ENCODE results near the gene RFX1. TPM values are rescaled to one million over a fixed set of nuclear protein-coding genes. Genes with fewer than 3 reads are reported as not detected.

Gene RFX1
- total and polyA plus RNA-seq, 2 experiments from 2014 or later, result 8.9 to 11.8 TPM

DNA sequence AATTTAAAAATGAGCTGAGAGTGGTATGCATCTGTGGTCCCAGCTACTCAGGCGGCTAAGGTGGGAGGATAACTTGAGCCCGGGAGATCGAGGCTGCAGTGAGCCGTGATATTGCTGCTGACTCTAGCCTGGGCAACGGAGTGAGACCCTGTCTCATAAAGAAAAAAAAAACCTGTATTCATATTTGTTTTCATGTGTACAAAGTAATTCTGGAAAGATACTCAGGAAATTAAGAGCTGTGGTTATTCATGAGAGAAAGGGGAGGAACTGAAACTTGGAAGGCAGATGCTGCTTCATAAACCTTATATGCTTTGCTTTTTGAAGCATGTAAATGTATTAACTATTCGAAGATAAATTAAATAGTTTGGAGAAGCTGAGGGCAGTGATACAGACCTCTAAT is 13.0 kb upstream of the RFX1 start (continued):
- TF ChIP-seq ZNF462 (CRISPR knock-in tag; IDR thresholded peaks at IDR 0.05) (no peak), EZH2 (IDR thresholded peaks at IDR 0.05; ENCODE audit: low read depth, unreplicated experiment) (no peak)

DNA sequence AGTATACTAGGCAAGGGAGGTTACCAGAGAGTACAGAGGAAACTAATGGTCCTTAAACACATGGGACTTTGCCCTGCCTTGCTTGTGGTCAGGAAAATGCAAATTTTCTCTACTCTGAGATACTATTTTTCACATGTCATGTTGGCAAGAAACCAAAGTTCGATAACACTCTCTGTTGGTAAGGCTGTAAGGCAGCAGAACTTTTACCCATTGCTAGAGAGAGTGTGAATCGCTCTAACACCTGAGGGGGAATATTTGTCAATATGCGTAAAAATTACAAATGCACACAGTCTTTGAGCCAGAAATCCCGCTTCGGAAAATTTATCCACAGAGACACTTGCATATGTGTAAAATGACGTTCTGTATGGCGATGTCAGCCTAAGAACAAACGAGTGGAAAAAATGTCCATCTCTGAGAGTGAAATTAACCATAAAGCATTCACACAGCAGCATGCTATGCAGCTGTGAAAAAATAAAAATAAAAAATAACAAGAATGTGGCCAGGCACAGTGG is 9.5 kb upstream of the RFX1 start:
- Mint-ChIP-seq H3K36me3 (ENCODE audit: low read depth) (no peaks in the 10 kb centered on the region), H3K4me1 (no peaks in the 10 kb centered on the region)
- TF ChIP-seq STAT1 (IDR thresholded peaks at IDR 0.05; ENCODE audit: unreplicated experiment) (no peak), ZNF114 (CRISPR knock-in tag; IDR thresholded peaks at IDR 0.05) (no peak), ZNF331 (CRISPR knock-in tag; IDR thresholded peaks at IDR 0.05; ENCODE audit: low read depth) (no peak), CREB1 (CRISPR knock-in tag; IDR thresholded peaks at IDR 0.05; ENCODE audit: low read depth) (no peak), NANOG (IDR thresholded peaks at IDR 0.05; ENCODE audit: borderline replicate concordance) (no peak), ZNF462 (CRISPR knock-in tag; IDR thresholded peaks at IDR 0.05) (no peak), JUNB (IDR thresholded peaks at IDR 0.05; ENCODE audit: unreplicated experiment) (no peak)
- TF ChIP-seq, protein P1, sequence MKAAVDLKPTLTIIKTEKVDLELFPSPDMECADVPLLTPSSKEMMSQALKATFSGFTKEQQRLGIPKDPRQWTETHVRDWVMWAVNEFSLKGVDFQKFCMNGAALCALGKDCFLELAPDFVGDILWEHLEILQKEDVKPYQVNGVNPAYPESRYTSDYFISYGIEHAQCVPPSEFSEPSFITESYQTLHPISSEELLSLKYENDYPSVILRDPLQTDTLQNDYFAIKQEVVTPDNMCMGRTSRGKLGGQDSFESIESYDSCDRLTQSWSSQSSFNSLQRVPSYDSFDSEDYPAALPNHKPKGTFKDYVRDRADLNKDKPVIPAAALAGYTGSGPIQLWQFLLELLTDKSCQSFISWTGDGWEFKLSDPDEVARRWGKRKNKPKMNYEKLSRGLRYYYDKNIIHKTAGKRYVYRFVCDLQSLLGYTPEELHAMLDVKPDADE (IDR thresholded peaks at IDR 0.05), result no peak

More for the DNA sequence above, 9.5 kb upstream of the RFX1 start:
- peaks cover 2% of the 10 kb centered on the region for H3K27me3 Mint-ChIP-seq (ENCODE audit: insufficient read depth, low read depth, poor library complexity)
- Histone ChIP-seq H3K27ac (ENCODE audit: low read depth) (no peak overlapping the region), H4K20me1 (replicated peaks; ENCODE audit: insufficient read depth) (no peaks in the 10 kb centered on the region), H3K79me2 (replicated peaks; ENCODE audit: insufficient read depth) (no peaks in the 10 kb centered on the region), H3K36me3 (ENCODE audit: insufficient read depth) (no peaks in the 10 kb centered on the region), H3K4me2 (no peak overlapping the region), H3K4me3 (no peak overlapping the region), H3F3A (replicated peaks; ENCODE audit: low read depth) (no peaks in the 10 kb centered on the region), H3K9me2 (ENCODE audit: insufficient read depth) (no peaks in the 10 kb centered on the region), H3K4me1 (ENCODE audit: insufficient read depth) (no peaks in the 10 kb centered on the region), H2AFZ (0 out of 2 replicates have a peak overlapping the region, but pooled peaks have one; percentile 47), H3K27me3 (ENCODE audit: insufficient read depth) (no peaks in the 10 kb centered on the region)
- no peak overlapping the region for H3K4me3 Mint-ChIP-seq
- DNase-seq (ENCODE audit: low spot score), result no peak
- ATAC-seq, result no peak
- H3K9me3 Mint-ChIP-seq, result no peaks in the 10 kb centered on the region; the same call in 2 of the 3 replicates
- no peak overlapping the region for H3K27ac Mint-ChIP-seq
